Inferior parietal cortex (tissue), 1 donor: ENCODE data around the gene MCRIP2.
"Not testable (repeated sequence)": the region's sequence is repeated elsewhere in the genome, so short reads cannot be mapped to it uniquely, and the experiment has no call there.

Source experiments
- DNase-seq: peaks from one replicate; pipeline ENCODE4 v3.0.0-alpha.2; 2016; ENCODE audit errors: extremely low spot score

The MCRIP2 gene

GRCh38 chr16:641326-642188 lies at the start of gene MCRIP2:
TSS of gene MCRIP2 (plus strand) at chr16:641828. CDS start at chr16:641992, 164 bp downstream.
- no peak for DNase-seq

DNA sequence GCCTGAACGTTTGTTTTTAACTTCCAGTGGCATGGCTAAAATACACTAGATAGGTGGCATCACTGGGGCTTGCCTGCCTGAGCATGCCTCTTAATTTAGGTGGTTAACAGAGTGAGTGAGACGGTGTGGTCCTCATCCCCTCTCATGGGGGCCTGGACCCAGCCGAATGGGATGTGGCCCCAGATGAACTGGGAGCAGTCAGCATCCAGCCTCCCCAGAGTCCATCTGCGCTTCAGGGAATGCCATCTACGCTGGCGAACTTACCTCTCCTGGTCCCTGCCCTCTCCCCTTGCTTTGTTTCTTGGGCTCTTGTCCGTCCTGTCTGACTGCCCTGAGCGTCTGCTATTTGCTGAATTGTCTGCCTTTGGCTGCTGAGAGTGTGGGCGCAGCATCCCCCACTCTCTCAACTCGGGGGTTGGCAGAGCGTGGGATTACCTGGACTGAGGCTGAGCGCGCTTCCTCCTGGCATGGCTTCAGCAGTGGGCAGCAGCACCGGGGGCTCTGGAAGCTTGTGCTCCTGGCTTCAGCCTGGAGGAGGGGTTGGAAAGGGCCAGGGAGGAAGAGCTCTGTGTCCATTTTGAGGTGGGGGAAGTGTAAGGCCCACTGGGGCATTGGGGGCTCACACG lies 49.6 kb upstream of the MCRIP2 start:
- no peak for DNase-seq

GRCh38 chr16:592518-593306 lies 48.9 kb upstream of the MCRIP2 start:
- DNase-seq, result no peak

GRCh38 chr16:593406-593805 lies 48.2 kb upstream of the MCRIP2 start:
- no peak for DNase-seq

DNA sequence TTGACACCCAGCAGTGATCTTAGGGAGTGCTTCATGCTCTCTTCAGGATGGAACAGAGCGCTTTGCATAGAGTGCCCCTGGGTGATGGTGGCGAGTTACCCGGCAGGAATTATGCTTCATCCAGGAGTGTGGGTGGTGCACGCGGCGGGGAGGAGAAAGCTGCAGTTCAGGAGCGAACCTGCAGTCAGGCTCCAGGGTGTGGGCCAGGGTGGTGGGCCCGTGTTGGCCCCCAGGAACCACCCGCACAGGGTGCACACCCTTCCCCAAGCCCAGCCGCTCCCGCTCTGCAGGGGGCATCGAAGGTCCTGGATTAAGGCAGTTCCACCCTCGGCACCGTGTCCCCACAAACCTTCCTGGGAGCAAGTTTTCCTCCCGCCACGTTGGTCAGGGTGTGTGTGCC lies 47.8 kb upstream of the MCRIP2 start:
- no peak for DNase-seq

GRCh38 chr16:595094-595528 lies 46.5 kb upstream of the MCRIP2 start:
- DNase-seq, result no peak

DNA sequence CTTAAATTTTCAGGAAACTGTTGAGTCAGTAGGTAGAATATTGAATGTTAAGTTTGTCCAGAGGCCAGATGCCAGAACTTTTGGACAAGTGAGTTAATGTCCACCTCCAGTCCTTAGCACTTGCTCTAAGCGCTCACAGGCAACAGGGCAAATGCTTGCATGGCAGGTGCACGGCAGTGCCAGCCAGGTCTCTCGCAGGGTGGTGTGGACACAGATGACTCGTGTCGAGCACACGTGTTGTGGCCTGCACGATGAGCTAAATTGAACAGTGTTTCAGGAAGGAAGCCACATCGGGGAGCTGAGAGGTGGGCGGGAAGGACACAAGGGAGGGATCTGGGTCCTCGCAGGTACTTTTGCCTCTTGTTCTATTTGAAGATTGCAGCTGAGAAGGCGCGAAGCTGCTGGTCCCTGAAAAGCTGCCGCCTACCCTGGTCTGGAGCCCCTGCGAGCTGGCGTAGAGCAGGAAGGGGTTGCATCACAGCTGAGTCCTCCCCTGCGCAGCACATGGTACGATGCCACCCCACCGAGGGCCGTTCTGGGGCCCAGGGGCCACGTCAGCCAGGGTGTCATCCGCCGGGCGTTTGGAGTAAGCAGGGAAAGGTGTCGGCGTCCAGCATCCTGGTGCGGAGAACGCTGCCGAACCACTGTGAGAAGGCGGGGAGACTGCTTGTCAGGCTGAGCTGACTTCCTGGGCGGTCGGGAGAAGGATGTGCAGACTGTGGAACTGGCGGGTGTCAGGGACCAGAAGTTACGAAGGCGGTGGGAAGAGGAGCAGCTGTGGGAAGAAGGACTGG lies 45.5 kb upstream of the MCRIP2 start:
- no peak for DNase-seq

DNA sequence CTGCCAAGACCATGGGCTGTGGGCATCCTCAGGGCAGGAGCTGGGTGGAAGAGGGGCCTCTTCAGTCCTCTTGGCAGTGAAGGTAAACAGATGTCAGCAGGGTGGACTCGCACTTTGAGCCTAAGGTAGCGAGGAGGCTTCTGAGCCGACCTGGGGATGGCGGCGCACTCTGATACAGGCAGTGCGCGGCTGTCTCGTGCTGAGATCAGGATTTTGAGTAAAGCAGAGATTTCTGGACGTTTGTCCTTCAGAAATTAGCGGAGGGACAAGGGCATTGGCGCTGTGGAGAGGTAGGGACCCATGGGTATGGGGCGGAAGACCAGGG lies 44.9 kb upstream of the MCRIP2 start:
- DNase-seq, result no peak

- not testable (repeated sequence) for DNase-seq
Measured at GRCh38 chr16:597655-598054, 44.0 kb upstream of the MCRIP2 start.

GRCh38 chr16:598823-599739 lies 42.5 kb upstream of the MCRIP2 start:
- DNase-seq, result no peak

DNA sequence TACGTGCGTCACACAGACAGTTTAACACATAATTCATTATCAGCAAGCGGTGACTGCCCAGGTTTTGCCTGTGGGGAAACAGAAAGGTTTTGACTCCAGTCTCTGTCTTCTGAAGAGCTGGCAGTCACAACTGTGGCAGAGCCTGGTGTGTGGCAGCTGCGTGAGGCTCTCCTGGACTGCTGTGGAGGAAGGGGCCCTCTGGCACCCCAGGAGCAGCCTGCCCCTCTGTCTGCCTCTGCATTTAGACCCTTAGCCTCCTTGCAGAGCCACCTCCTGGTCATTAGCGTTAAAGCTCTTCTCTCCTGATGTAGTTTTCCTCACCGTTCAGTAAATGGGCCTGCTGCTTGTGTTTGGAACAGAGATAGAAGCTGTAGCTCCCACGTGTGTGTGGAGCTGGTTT lies 40.8 kb upstream of the MCRIP2 start:
- no peak for DNase-seq

DNA sequence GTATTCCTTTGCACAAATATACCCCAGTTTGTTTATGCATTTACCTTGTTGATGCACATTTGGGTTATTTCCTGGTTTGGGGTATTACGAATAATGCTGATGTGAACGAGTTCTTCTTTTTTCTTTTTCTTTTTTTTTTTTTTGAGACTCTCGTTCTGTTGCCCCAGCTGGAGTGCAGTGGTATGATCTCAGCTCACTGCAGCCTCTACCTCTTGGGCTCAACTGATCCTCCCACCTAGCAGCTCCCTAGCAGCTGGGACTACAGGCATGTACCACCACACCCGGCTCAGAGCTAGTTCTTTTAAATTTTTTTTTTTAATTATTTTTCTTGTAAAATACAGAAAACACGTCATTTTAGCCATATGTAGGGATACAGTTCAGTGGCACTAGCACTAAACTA lies 37.7 kb upstream of the MCRIP2 start:
- no peak for DNase-seq

DNA sequence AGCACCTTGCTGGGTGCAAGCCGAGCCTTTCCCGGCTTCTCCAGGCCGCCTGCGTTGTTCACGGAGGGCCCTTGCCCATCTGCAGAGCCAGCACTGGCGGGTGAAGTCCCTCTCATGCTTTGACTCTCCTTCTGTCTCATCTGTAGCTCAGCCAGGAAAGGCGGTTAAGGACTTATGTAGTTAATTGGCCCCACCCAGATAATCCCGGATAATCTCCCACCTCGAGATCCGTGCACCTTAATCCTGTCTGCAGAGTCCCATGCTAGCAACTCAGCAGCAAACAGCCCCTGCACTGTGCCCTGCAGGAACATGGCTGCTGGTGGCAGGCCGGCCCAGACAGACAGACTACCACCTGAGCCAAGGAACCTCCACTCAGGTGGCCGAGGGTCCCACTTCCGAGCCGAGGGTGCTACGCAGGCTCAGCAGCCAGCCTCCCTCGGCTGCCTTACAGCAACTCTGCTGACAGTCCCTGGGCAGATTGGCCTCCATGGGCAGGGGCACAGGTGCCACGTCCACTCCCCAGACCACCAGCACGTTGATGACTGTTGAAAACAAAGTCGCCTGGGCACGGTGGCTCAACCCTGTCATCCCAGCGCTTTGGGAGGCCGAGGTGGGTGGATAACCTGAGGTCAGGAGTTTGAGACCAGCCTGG lies 34.8 kb upstream of the MCRIP2 start:
- DNase-seq, result no peak

DNA sequence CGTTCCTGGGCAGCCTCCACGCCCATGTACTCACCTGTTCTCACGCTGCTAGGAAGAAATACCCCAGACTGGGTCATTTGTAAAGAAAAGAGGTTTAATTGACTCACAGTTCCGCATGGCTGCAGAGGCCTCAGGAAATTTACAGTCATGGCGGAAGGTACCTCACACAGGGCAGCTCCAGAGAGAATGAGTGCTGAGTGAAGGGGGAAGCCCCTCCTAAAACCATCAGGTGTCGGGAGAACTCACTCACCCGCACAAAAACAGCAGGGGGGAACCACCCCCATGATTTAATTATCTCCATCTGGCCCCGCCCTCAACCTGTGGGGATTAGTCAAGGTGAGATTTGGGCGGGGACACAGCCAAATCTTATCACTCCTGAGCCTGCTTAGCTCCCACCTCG lies 33.6 kb upstream of the MCRIP2 start:
- no peak for DNase-seq

DNA sequence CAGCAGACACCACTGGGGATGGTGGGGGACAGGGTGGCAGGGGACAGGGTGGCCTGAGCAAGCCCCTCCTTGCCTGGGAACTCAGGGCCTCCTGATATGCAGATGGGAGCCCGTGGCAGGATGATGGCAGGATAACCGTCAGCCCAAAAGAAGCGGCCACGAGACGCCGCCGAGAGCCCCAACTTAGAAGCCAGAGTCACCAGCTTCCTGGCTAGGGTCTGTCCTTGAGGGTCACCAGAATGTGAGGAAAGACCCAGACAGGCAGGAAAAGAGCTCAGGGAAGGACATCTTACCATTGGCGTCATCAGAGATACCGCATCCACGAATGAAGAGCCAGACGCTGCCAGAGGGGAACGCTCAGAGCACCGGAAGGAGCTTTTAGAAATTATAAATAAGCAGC lies 32.3 kb upstream of the MCRIP2 start:
- DNase-seq, result no peak

GRCh38 chr16:609984-610383 lies 31.6 kb upstream of the MCRIP2 start:
- DNase-seq, result no peak

GRCh38 chr16:610513-611381 lies 30.9 kb upstream of the MCRIP2 start:
- peak; percentile 64 for DNase-seq

DNA sequence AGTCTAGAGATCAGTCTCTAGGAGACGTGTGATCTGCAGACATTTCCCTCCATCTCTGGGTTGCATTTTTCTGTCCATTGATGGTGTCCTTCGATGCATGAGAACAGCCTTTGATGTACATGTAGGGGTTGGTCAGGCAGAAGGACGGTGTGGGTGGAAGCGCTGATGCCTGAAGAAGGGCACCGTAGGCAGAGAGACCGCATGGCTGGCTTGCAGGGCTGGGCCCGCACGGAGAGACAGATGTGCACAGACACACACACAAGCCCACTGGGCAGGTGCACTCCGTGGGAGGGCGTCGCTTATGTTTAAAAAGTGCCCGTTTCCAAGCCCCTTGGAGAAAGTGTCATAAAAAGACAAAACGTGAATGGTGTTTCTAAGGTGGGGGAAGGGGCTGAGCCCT lies 26.5 kb upstream of the MCRIP2 start:
- no peak for DNase-seq
